T1000 (cell line): ENCODE data around the gene VPS4A.

Source experiments
- DNase-seq: peaks from one replicate; lab custom pipeline; 2025; ENCODE audit warnings: mixed read lengths; lab: John Stamatoyannopoulos, UW

VPS4A gene

DNA sequence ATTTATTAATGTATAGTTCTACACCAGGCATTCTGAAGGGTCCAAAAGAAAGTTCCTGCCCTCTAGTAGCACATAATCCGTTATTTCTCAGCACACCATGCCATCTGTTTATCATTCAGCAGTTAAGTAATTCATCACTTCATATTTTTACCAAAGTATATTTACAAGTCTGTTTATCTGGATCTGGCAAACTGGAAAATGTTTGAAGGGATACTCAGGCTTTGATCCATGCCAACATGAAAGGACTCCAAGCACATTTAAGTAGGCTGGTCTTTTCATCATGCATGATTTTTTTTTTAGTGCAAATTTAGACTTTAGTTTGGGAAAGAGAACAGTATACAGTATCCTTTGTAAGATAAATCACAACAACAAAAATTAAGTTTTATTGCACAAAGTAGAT is 4.1 kb upstream of the VPS4A start:
- no peak for DNase-seq

DNA sequence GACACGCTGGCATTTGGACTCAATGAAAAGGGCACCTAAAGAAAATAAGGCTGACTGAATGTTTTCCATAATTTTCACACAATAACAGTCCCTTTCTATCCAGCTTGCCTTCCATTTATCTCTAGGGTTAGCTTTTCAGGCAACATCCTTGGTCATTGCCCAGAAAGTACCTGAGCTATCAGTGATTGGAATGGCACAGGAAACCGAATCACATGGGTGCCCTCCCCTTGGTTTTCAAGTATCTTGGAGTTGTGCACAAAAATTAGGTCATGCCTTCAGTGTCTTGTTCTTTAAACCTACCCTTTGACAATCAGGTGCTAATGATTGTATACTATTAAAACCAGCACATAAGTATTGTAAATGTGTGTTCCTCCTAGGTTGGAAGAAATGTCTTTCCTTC is 3.3 kb upstream of the VPS4A start:
- no peak for DNase-seq

DNA sequence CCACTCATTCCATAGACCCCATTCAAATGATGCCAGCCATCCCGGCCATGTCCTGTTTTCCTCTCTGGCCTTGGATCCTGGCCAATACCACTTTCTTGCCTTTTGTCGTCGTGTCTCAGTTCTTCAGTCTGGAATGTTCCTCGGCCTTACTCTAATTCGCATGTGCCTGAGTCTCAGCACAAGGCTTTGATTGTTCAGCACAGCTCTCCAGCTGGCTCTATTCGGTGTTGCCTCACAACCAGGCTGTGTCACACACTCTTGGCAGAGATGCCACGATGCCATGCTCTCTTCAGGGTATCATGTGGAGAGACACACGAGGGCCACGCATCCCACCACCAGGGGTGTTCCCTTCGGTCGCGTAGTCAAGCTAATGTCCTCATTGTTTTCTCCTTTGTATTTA is 1.8 kb upstream of the VPS4A start:
- DNase-seq: no peak

DNA sequence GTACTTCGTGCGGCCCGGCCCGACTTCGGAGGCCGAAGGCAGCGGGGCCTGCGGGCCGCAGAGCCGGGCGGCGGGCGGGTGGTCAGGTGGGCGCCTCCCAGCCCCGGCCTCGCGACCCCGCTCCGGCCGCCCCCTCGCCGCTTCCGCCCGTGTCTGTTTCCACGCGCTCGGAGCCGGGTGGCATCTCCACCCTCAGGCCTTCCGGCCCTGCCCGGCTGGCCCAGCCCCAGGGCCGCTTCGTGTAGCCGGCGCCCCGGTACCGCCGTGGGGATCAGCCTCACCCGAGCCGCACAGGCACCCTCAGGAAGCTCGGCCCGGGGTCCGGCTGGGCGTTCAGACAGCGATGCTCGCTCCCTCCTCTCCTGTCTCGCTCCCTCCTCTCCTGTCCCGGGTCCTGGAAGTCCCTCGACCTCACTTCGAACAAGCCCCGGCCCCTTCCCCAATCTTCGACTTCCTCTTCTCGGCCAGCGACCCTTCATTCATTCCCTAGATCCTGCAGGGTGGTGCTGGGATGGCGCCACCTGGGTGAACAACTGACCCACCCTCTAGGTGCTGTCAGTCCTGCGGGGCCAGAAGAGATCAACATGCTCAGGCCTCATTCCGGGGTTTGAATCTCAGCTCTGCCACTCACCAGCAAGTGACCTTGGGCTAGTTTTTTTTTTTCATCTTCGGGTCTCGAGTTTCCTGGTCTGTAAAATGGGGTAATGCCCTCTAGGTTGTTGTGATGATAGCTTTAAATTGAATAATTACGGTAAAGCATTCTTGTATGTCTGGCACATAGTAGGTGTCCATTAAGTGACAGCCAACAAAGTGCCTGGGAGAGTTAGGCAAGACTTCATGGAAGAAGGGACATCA is 610 bp downstream of the VPS4A start:
- no peak for DNase-seq

DNA sequence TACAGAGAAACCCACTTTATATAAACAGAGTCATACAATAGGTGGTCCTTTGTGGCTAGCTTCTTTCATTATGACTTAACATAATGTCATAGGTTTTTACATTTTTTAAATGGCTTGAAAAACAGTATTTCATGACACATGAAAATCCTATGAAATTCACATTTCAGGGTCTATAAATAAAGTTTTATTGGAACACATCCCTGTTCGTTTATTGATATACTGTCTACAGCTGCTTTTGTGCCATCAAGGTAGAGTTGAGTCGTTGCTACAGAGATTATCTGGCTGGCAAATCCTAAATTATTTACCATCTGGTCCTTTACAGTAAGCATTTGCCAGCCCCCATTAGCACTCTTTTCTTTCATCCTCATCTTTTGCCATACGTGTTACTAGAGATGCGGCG is 2.3 kb downstream of the VPS4A start:
- no peak for DNase-seq

DNA sequence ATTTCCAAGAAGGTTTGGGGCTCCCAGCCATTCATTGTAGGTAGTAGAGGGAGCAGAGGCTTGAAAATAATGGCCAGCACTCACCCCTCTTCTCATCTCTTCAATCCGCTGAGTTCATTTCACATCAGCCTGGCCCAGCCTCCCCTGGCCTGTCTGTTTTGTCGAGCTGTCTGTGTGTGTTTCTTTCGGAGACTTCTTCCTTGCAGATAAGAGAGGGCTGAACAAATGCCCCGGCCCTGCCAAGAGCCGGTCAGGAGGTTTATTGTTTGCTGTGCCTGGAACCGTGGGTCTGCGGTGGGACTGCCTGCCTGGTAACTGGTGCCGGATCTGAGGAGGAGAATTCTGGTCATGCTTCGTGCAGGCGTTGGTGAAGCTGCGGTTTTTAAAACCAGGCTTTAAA is 3.4 kb downstream of the VPS4A start:
- no peak for DNase-seq

DNA sequence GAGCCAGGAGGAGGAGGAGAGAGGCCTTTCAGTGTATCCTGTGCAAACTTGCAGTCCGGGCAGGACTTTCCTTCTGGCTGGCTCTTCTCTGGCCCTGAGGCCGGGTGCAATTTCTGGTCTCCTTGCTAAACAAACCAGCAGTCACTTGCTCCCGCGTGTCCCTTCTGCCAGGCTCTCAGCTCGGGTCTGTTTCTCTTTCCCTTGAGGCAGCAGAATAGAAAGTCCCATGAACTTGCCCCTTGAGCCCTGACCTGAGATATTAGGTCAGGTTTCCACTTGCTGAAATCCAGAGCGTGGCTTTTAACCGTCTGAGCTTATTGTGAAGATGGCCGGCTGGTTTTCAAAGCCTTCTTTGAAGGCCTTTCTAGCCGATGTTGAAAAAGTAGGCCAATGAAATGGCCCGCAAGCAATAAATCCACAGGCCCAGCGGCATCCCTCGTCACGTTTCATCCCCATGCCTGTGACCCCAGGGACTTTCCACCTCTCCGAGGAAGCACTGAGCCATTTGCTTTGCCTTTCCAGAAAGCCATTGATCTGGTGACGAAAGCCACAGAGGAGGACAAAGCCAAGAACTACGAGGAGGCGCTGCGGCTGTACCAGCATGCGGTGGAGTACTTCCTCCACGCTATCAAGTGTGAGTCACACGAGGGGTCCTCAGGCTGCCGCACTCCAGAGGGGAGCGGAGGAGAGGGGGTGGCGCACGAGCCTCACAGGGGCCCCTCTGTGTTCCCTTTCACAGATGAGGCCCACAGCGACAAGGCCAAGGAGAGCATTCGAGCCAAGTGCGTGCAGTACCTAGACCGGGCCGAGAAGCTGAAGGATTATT is 4.5 kb downstream of the VPS4A start:
- DNase-seq: no peak

DNA sequence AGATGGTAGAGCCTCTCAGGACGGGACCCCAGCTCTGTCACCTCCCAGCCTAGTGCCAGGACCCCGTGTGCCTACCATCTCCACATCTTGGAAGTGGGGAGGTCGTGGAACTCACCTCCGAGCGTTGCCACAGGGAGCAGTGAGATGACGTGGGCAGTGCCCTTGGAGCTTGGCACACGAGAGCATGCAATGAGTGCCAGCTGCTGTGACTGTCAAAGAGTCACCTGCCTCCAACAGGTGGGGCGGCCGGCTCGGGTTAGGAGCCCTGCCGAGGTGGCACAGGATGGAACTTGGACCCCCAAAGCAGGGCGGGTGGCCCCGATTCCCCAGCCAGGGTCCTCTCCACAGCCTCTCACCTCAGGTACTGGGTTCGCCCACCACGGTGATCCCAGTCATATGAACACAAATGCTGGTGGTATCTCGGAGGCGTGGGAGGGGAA is 5.5 kb downstream of the VPS4A start:
- DNase-seq: no peak

DNA sequence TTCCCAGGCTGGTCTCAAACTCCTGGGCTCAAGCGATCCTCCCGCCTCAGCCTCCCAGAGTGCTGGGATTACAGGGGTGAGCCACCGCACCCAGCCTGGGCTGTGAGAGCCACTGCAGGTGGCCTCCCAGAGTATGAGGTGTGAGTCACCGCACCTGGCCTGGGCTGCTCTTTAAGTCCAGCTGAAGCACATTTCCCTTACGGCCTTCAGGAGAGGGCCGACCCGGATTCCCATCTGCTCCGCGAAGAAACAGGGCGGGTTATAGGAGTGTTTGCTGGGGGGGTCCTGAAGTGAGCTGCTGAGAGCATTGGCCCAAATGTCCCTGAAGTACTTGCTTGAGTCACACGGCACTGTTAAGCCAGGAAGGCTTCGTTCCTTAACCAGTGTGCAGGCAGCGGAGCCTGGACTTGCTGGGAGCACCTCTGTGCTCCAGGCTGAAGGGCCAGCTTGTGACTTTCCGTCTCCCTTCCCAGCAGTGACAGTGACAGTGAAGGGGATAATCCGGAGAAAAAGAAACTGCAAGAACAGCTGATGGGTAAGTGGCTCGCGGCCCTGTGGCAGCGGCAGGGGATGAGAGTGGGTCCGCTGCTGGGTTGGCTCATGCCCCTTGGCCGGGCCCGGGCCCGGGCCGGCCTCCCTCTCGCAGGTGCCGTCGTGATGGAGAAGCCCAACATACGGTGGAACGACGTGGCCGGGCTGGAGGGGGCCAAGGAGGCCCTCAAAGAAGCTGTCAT is 7.2 kb downstream of the VPS4A start:
- no peak for DNase-seq

DNA sequence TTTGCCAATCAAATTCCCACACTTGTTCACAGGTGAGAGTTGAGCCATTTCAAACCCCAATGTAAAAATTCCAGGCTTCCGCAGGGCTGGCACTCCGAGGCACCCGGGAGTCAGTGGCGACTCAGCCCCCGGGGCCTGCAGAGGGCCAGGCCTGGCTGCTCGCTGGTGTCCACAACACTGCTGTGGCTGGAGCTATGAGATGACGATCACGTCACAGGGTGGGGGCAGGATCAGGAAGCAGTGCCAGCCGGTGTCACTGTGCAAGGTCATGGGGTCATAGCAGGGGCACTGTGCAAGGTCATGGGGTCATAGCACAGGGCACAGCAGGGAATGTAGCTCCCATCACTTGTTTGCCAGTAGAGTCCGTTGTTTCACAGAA is 7.8 kb downstream of the VPS4A start:
- DNase-seq: no peak

DNA sequence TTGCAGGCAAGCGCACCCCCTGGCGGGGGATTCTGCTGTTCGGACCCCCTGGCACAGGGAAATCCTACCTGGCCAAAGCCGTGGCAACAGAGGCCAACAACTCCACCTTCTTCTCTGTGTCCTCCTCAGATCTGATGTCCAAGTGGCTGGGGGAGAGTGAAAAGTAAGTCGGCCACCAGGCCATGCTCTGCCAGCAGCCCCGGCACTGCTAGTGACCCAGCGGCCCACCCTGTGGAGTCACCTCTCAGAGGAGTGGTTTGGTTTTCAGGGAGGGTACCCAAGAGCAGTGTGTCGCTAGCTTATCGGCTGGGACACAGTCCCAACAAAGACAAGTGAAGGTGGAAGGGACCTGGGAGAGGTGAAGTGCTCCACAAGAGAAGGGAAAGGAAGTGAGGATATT is 8.2 kb downstream of the VPS4A start:
- no peak for DNase-seq

DNA sequence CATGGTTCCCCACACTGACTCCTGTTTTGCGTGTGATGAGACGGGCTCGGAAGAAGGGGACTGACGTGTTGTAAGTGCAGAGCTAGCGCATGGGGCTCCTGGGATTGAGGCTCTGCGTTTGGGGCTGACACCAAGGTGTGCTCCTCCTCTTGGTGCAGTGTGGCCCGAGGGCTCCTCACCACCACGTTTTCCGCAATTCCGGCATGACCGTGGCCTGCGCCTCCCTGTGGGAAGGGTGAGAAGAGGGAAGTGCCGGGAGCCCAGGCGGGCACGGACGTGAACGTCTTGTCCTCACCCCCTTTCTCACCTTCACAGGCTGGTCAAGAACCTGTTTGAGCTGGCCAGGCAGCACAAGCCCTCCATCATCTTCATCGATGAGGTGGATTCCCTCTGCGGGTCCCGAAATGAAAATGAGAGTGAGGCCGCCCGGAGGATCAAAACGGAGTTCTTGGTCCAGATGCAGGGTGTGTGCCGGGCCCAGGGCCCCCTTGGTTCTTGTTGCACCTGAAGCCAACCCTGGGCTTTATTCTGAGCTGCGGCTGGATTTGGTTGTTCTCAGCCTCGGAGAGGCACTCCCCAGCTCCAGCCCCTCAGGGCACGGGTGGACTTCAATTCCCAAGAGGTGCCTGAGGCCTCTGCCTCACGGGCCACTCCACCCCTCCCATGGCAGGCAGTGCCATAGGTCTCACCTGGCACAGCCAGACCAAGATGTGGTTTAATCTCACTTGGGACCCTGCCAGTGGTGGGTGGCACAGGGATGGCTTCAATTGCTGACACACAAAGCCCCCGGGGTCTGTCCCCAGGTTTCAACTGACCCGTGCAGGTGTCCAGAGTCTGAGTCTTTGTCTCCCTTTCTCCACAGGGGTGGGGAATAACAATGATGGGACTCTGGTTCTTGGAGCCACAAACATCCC is 8.9 kb downstream of the VPS4A start:
- DNase-seq: no peak

DNA sequence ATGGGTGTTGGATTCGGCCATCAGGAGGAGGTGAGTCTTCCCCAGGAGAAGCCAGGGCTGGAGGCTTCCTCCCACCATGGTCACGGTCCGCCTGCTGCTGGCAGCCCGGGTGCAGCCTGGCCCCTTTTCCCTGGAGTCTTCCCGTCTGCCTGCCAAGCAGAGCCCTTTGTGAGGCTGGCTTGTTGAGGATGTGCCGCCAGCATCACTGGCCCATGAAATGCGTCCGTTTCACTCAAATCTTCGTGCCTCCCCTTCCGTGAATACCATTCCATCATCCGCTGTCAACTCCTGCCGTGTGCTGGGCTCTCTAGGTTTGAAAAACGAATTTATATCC is 9.6 kb downstream of the VPS4A start:
- DNase-seq: no peak

DNA sequence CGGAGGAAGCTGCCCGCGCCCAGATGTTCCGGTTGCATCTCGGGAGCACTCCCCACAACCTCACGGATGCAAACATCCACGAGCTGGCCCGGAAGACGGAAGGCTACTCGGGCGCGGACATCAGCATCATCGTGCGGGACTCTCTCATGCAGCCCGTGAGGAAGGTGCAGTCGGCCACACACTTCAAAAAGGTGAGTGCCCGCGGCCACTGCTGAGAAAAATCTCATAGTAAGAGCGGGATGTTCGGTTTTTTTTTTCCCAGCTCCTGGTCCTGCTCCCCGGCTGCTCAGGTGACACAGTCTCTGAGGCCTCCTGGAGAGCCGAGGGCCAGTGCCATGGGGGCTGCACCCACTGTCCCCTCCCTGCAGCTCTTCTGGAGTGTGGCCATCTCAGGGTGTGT is 9.9 kb downstream of the VPS4A start:
- no peak for DNase-seq

DNA sequence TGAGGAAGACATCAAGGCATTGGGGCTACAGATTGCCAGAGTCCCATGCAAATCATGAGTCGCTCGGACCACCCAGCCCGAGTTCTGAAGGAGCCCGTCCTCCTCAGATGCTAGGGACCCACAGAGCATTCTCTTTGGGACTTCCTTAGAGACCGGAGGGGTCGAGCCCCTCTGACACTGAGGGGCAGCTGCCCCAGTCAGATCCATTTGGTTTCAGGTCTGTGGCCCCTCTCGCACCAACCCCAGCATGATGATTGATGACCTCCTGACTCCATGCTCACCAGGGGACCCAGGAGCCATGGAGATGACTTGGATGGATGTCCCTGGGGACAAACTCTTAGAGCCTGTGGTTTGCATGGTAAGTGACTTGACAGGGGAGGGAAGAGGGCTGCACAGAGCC is 11.2 kb downstream of the VPS4A start:
- DNase-seq: no peak

DNA sequence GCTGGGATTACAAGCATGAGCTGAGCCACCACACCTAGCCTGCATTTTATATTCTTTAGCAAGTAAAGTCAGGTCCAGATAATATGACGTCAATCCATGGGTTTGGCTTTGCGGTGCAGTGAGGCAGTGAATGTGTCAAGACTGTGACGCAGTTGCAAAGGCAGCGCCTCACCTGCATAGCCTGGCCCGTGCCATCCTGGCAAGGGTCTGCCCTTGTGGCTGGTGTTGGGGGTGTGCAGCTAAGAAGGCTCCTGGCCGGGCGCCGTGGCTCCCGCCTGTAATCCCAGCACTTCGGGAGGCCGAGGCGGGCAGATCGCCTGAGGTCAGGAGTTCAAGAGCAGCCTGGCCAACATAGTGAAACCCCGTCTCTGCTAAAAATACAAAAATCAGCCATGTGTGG is 12.3 kb downstream of the VPS4A start:
- no peak for DNase-seq

DNA sequence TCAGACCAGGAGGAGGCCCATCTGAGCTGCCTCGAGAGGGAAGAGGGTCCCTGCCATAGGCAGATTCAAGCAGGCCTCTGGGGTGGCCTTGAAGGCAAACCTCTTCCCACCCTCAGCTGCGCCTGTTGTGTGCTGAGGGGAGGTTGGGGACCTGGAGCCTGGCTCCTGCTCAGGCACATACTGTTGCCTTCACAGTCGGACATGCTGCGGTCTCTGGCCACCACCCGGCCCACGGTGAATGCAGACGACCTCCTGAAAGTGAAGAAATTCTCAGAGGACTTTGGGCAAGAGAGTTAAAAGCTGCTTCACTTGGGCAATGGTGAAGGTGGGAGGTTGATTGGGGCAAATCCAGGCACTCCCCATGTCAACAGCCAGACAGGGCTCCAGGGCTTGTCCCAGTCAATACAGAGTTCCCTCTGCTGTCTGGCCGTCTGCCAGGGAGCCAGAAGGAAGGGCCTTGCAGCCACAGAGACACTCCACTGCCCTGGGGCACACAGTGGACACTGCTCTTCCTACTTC is 12.9 kb downstream of the VPS4A start:
- no peak for DNase-seq

DNA sequence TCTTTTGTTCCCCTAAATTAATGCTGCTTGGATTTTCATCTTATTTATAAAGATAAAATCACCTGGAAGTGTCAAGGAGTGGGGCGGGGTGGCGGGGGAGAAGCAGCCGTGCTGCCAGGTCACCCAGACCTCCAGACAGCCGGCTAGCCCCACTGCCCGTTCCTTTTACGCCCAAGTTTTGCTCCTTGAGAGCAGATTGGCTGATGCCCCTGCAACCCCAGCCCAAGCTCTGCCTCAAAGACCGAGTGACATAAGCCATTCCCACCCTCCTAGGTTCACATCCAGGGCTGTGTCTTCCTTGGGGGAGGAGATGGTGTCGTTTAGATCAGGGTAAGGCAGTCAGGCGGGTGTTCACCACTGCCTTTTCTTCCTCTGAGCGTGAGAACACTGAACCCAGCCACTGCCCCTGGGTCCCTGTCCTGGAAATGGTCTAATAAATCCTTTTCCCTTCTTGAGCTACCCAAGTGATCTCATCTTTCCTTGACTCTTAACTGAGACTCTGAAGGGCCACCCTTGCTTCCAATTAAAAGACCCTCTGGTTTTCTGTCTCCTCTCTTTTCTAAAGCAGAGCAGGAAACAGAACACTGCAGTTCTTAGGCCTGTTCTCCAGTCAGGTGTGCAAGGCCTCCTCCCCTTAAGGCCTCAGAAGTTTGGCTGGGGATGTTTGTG is 13.6 kb downstream of the VPS4A start:
- DNase-seq: no peak

DNA sequence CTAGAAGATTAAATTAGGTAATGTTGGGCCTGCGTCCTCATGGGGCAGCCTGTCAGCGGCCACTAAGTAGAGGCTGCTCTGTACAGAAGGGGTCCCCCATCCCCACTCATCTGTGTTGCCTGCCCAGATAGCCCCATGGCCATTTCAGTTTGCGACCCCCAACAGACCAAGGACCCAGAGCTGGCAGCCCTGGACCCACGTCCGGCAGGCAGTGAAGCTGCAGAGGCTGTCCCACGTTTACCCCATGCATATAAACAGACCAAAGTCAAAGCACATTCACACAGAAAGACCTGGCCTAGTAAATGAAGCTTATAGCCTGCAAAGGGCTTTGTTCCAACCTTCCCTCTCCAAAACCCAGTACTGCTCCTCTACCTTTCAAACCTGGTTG is 14.6 kb downstream of the VPS4A start:
- no peak for DNase-seq

DNA sequence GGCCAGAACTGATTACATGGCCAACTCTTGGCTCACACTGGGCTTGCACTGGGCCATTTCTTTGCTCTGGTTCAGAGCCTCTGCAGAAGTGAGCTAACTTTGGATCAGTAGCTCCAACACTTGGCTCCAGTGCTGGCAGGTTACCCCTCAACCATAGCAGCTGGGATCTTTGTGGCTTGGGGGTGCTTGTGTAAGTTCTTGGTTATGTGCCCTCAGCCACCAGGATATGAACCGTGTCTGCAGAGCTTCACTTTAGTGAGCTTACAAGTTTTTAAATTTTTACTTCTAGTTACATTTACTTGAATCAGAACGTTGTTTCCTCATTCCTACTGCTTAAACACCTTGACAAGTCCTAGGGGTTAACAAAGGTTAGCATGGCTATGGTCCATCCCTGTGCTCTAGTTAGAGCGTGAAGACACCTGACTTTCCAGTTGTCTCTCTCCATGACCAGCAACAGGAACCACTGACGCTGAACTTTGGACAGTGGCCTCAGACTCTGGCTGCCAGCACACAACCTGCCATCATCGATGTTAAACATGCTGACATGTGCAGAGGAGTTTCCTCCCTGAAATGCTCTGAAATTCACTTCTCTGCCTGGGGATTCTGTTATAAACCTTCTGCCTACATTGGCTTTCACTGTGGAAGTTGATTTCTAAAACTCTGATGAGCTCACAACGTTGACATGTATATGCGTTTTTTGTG is 15.2 kb downstream of the VPS4A start:
- no peak for DNase-seq
